ENCODE results near the gene CES2.

DNA sequence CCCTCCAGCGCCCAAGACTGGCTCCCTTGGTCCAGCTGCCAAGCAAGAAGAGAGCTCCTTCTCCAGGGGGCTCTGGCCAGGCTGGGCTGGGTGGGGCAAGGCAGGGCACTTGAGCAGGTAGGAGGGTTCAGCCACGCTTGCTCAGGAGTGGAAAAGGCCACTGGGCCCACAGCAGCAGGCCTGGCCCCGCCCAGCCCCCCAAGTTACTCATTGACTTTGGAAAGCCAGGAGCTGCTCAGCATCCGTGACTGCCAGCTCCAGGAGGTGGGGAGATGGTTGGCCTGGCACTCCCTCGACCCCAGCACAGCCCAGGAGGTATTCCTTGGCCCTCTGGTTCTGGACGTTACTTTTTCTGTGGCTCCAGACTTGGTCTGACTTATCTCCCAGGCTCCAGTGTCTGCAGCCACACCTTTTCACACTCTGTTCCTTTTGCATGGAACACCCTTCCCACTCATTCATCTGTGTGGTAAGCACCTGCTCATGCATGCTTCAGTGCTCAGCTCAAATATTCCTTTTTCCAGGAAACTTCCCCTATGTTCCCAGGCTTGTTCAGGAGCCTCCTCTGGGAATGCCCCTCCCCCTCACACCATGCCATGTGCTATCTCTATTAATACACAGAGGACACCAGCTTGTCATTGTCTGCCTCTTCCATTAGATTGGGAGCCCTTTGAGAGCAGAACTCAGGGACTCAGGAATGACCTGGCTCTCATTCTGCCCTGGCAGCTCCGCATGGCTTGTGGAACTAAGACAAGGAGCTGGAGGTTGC lies 16.3 kb upstream of the CES2 start, which contains the start of gene CDH16:
- no peak for TF ChIP-seq POLR2A (IDR thresholded peaks at IDR 0.05)
- TF ChIP-seq, protein P1, sequence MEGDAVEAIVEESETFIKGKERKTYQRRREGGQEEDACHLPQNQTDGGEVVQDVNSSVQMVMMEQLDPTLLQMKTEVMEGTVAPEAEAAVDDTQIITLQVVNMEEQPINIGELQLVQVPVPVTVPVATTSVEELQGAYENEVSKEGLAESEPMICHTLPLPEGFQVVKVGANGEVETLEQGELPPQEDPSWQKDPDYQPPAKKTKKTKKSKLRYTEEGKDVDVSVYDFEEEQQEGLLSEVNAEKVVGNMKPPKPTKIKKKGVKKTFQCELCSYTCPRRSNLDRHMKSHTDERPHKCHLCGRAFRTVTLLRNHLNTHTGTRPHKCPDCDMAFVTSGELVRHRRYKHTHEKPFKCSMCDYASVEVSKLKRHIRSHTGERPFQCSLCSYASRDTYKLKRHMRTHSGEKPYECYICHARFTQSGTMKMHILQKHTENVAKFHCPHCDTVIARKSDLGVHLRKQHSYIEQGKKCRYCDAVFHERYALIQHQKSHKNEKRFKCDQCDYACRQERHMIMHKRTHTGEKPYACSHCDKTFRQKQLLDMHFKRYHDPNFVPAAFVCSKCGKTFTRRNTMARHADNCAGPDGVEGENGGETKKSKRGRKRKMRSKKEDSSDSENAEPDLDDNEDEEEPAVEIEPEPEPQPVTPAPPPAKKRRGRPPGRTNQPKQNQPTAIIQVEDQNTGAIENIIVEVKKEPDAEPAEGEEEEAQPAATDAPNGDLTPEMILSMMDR (IDR thresholded peaks at IDR 0.05 in 8 of 11, conservative IDR thresholded peaks at IDR 0.05 in 3 of 11) = no peak
- no peak for TF ChIP-seq POLR2AphosphoS5 (IDR thresholded peaks at IDR 0.05)
